CD4-positive, alpha-beta T cell (primary cell): ENCODE results near the gene COL19A1. TPM values are rescaled to one million over a fixed set of nuclear protein-coding genes. Genes with fewer than 3 reads are reported as not detected.

Experiments
- ATAC-seq: fragments of 200-7000 bp; cut with Tn5 transposase; one replicate; pipeline ENCODE4 v1.10.0; 2022; ENCODE audit warnings: mild to moderate bottlenecking; ENCODE audit not compliant: poor library complexity
- CTCF ChIA-PET: fragments of 350-600 bp; sonication (Branson Sonifier 250); formaldehyde crosslinking; loops from one replicate; lab custom pipeline; 2021; ENCODE audit warnings: antibody characterized with exemption, inconsistent platforms; lab: Charles Lee
- POLR2A ChIA-PET: fragments of 350-600 bp; sonication (Branson Sonifier 250); formaldehyde crosslinking; loops from one replicate; lab custom pipeline; 2021; ENCODE audit warnings: antibody characterized with exemption, inconsistent platforms; lab: Charles Lee
- DNase-seq, 14 experiments: peaks; one replicate each; pipeline ENCODE4 v3.0.0-alpha.2; 2013 to 2020; ENCODE audit warnings: mixed read lengths in 2 of 14
- H3K27ac ChIP-seq, 2 donors: one replicate each; pipeline versions ENCODE4 v1.5.1 to v1.7.0; 2013; ENCODE audit warnings: low read length in 2 of 2, low read depth in 1 of 2, mild to moderate bottlenecking in 1 of 2
- H3K27me3 ChIP-seq, 2 experiments: 1 replicate in 1 of 2; 2 replicates in 1 of 2; pipeline versions ENCODE4 v1.6.1 to v1.7.0; 2013; ENCODE audit warnings: low read length in 2 of 2, control low read depth in 1 of 2, mild to moderate bottlenecking in 1 of 2, moderate library complexity in 1 of 2; ENCODE audit not compliant: insufficient read depth in 2 of 2, control insufficient read depth in 1 of 2
- H3K36me3 ChIP-seq: one replicate; pipeline ENCODE4 v1.6.1; 2013; ENCODE audit warnings: low read length, control low read depth; ENCODE audit not compliant: insufficient read depth
- H3K4me1 ChIP-seq: one replicate; pipeline ENCODE4 v1.6.1; 2013; ENCODE audit warnings: low read length, control low read depth; ENCODE audit not compliant: insufficient read depth
- H3K4me3 ChIP-seq: one replicate; pipeline ENCODE4 v1.5.1; 2013; ENCODE audit warnings: mild to moderate bottlenecking, low read length, moderate library complexity
- H3K9me3 ChIP-seq, 2 experiments: 1 replicate in 1 of 2; 2 replicates in 1 of 2; pipeline versions ENCODE4 v1.6.1 to v1.7.0; 2013; ENCODE audit warnings: low read length in 2 of 2, mild to moderate bottlenecking in 2 of 2, control low read depth in 1 of 2, moderate library complexity in 1 of 2; ENCODE audit not compliant: control insufficient read depth in 1 of 2, insufficient read depth in 1 of 2
- H3K27ac Mint-ChIP-seq: one replicate; pipeline ENCODE4 v1.8.0; 2020; ENCODE audit warnings: mixed read lengths
- H3K27me3 Mint-ChIP-seq: one replicate; pipeline ENCODE4 v1.8.0; 2021; ENCODE audit warnings: mixed read lengths
- H3K36me3 Mint-ChIP-seq: one replicate; pipeline ENCODE4 v1.8.0; 2021; ENCODE audit warnings: low read depth, mixed read lengths
- H3K4me1 Mint-ChIP-seq: one replicate; pipeline ENCODE4 v1.8.0; 2021; ENCODE audit warnings: low read depth, mixed read lengths
- H3K4me3 Mint-ChIP-seq: one replicate; pipeline ENCODE4 v1.8.0; 2020; ENCODE audit warnings: mild to moderate bottlenecking, mixed read lengths
- H3K9me3 Mint-ChIP-seq: one replicate; pipeline ENCODE4 v1.8.0; 2020; ENCODE audit warnings: mixed read lengths
- CTCF ChIP-seq: fragments of 200-600 bp; IDR thresholded peaks from one replicate; pipeline ENCODE4 v1.8.0; 2022; ENCODE audit warnings: antibody characterized with exemption, mild to moderate bottlenecking
- intact Hi-C, 2 experiments: fragments of 100-400 bp; cut with DNase I in 1 of 2; cut with micrococcal nuclease in 1 of 2; formaldehyde crosslinking; loops; one replicate each; pipeline versions ENCODE4 v1.15.1 to v1.9.0; 2023 to 2025; cut with DNase I, micrococcal nuclease
- polyA plus RNA-seq, 2 donors: library from polyadenylated mRNA; unstranded; fragments of 120-200 nt; gene quantifications; one replicate each; pipeline ENCODE4 v1.2.1, GENCODE V29; 2013
- total RNA-seq, 174 experiments: library from RNA in 2 of 174; stranded (reverse) in 2 of 174; gene quantifications; one replicate each; pipeline ENCODE4 v1.2.3 and lab custom pipeline; 2021 to 2026

The COL19A1 gene
- total RNA-seq, result not detected
- 0.14 TPM for polyA plus RNA-seq (2013, experiment 1 of 2)
- polyA plus RNA-seq (2013, experiment 2 of 2), result 0.24 TPM
- 0.05 to 2.0 (median 0.64) reads per million in 172 experiments for total RNA-seq (lab: John Stamatoyannopoulos, UW)

DNA sequence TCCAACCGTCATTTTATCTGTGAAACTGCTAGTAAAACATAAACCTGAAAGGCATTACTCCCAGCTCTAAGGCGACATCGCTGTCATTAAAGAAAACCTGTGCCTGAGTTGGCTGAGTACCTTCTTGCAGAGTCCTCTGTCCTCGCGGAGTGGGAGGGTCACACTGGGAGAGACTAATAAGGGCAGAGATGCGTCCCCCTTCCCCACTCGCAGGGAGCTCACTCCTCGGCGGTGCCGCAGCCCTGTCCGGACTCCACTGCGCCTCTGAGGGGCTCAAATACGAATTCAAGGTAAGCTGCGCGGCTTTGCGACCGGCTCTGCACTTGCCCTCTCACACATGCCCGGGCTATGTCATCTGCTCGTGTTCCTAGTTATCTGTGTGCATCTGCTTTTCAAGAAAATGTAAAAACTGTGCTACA lies at the start of gene COL19A1:
TSS of gene COL19A1 (plus strand) at position 206 of the 419 bp plus-strand sequence. CDS start 13,012 bp downstream, outside the sequence.
- H3K27ac Mint-ChIP-seq, result no peak within 1 kb of the TSS
- H3K4me3 ChIP-seq, result peak within 1 kb of the TSS; percentile 61
- H3K27me3 Mint-ChIP-seq, result peaks cover 62% of the 10 kb centered on the region

GRCh38 chr6:69816569-69816968 lies 49.8 kb upstream of the COL19A1 start:
- H3K9me3 ChIP-seq, result no peaks in the 10 kb centered on the region
- DNase-seq (peak in 6 of 14 experiments; percentile 9 to 64 (median 58)), ATAC-seq (peak; percentile 53)
- peaks cover 52% of the 10 kb centered on the region for H3K4me1 Mint-ChIP-seq
- H3K36me3 ChIP-seq, result no peaks in the 10 kb centered on the region
- peak overlapping the region; percentile 21 to 62 for H3K27ac ChIP-seq
- no peak for TF ChIP-seq CTCF
- peak overlapping the region; percentile 83 for H3K4me3 Mint-ChIP-seq
- H3K36me3 Mint-ChIP-seq, result no peaks in the 10 kb centered on the region
- POLR2A ChIA-PET, result interaction anchor here (5.3 kb wide), 1 partner anchor 19 kb away, joined by 74 read pairs; the partner anchor contains the start of gene LMBRD1
- no peaks in the 10 kb centered on the region for H3K27me3 Mint-ChIP-seq
- peaks cover 32% of the 10 kb centered on the region for H3K4me1 ChIP-seq
- no peaks in the 10 kb centered on the region for H3K9me3 Mint-ChIP-seq
- H3K27me3 ChIP-seq, result no peaks in the 10 kb centered on the region
- intact Hi-C loops, result no loop called here
- CTCF ChIA-PET, result interaction anchor here (2.1 to 4.2 kb wide), 3 partner anchors 11 to 20 kb away, joined by 4 to 39 read pairs (median 9); partner anchors contain the start of gene LMBRD1
- peak overlapping the region; percentile 90 for H3K27ac Mint-ChIP-seq
- H3K4me3 ChIP-seq, result peak overlapping the region; percentile 26

More for the DNA sequence above, at the start of gene COL19A1:
- DNase-seq (peak in 10 of 14 experiments; percentile 3 to 49 (median 14)), ATAC-seq (peak; percentile 43)
- Histone ChIP-seq H3K36me3 (no peaks in the 10 kb centered on the region), H3K27ac (no peak within 1 kb of the TSS), H3K4me1 (peaks cover 13% of the 10 kb centered on the region), H3K27me3 (no peaks in the 10 kb centered on the region), H3K9me3 (no peaks in the 10 kb centered on the region)
- TF ChIP-seq CTCF, result no peak
- peak within 1 kb of the TSS; percentile 89 for H3K4me3 Mint-ChIP-seq
- ChIA-PET POLR2A (interaction anchor here (2.3 kb wide), 1 partner anchor 70 kb away, joined by 12 read pairs; the partner anchor contains the start of gene LMBRD1), CTCF (interaction anchor here (1.5 to 2.1 kb wide), 2 partner anchors 10 to 70 kb away, joined by 7 read pairs; partner anchors contain the start of gene LMBRD1)
- peaks cover 13% of the 10 kb centered on the region for H3K4me1 Mint-ChIP-seq
- no peaks in the 10 kb centered on the region for H3K36me3 Mint-ChIP-seq
- no peaks in the 10 kb centered on the region for H3K9me3 Mint-ChIP-seq
- intact Hi-C loops, result loop anchor here (5.0 to 10.0 kb wide), 2 partner anchors 132 to 134 kb away; no protein-coding TSS in a partner anchor

DNA sequence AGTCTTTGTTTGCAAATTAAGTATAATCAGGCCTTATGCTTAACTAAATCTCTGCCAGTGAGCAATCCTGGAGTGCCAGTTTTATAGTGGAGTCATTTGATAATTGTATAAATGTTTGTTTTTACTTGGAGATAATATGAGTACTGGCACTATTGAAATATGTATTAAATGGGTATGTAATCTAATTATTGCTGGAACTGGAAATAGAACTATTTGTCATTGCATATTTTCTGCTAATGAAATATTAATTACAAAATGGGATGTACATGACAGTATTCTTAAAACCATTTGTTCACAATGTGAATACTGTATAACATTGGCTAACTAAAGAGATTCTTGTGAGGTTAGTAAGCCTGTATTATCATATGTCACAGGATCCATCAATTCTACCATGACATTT lies 49.0 kb upstream of the COL19A1 start:
- Mint-ChIP-seq H3K4me3 (no peak overlapping the region), H3K4me1 (peaks cover 44% of the 10 kb centered on the region), H3K27me3 (no peaks in the 10 kb centered on the region), H3K36me3 (no peaks in the 10 kb centered on the region), H3K9me3 (no peaks in the 10 kb centered on the region), H3K27ac (no peak overlapping the region)
- POLR2A ChIA-PET, result interaction anchor here (5.3 kb wide), 1 partner anchor 20 kb away, joined by 74 read pairs; the partner anchor contains the start of gene LMBRD1
- no peak overlapping the region for H3K4me3 ChIP-seq
- CTCF ChIA-PET, result interaction anchor here (2.4 to 4.2 kb wide), 2 partner anchors 12 to 20 kb away, joined by 9 to 39 read pairs; partner anchors contain the start of gene LMBRD1
- peaks cover 29% of the 10 kb centered on the region for H3K4me1 ChIP-seq
- no peak overlapping the region for H3K27ac ChIP-seq
- H3K27me3 ChIP-seq, result no peaks in the 10 kb centered on the region
- H3K36me3 ChIP-seq, result no peaks in the 10 kb centered on the region
- DNase-seq (no peak), ATAC-seq (no peak)
- TF ChIP-seq CTCF, result no peak
- no peaks in the 10 kb centered on the region for H3K9me3 ChIP-seq
- intact Hi-C loops, result no loop called here
